Endodermal cell (in vitro differentiated cells): ENCODE measurements around the gene PCYOX1L. TPM values are rescaled to one million over a fixed set of nuclear protein-coding genes. Genes with fewer than 3 reads are reported as not detected.
"Not testable (repeated sequence)": the region's sequence is repeated elsewhere in the genome, so short reads cannot be mapped to it uniquely, and the experiment has no call there.

Source experiments
- DNase-seq: peaks from one replicate; pipeline ENCODE4 v3.0.0-alpha.2; 2017
- H3K27ac ChIP-seq: 2 replicates; pipeline ENCODE4 v1.5.1; 2013; ENCODE audit warnings: mild to moderate bottlenecking, low read depth, low read length, moderate library complexity
- H3K27me3 ChIP-seq: 2 replicates; pipeline ENCODE4 v1.6.1; 2013; ENCODE audit warnings: mild to moderate bottlenecking, low read length, moderate library complexity; ENCODE audit not compliant: insufficient read depth, control insufficient read depth, poor library complexity, severe bottlenecking
- H3K36me3 ChIP-seq: 2 replicates; pipeline ENCODE4 v1.7.0; 2013; ENCODE audit warnings: mild to moderate bottlenecking, low read length, moderate library complexity; ENCODE audit not compliant: control insufficient read depth, insufficient read depth
- H3K4me1 ChIP-seq: one replicate; pipeline ENCODE4 v1.7.0; 2013; ENCODE audit warnings: low read length; ENCODE audit not compliant: control insufficient read depth, insufficient read depth
- H3K4me3 ChIP-seq: 2 replicates; pipeline ENCODE4 v1.5.1; 2013; ENCODE audit warnings: mild to moderate bottlenecking, low read length, moderate library complexity
- H3K9ac ChIP-seq: 2 replicates; pipeline ENCODE4 v1.6.1; 2013; ENCODE audit warnings: mild to moderate bottlenecking, low read length, moderate library complexity; ENCODE audit not compliant: poor library complexity, severe bottlenecking; ENCODE audit errors: extremely low read depth
- H3K9me3 ChIP-seq: 2 replicates; pipeline ENCODE4 v1.6.1; 2013; ENCODE audit warnings: mild to moderate bottlenecking, low read length, moderate library complexity; ENCODE audit not compliant: control insufficient read depth
- H3K27ac Mint-ChIP-seq: 2 replicates; pipeline ENCODE4 v1.8.0; 2020; ENCODE audit warnings: mixed read lengths
- H3K27me3 Mint-ChIP-seq: 2 replicates; pipeline ENCODE4 v1.8.0; 2021; ENCODE audit warnings: mild to moderate bottlenecking, mixed read lengths; ENCODE audit not compliant: insufficient read depth
- H3K36me3 Mint-ChIP-seq: 2 replicates; pipeline ENCODE4 v1.8.0; 2020; ENCODE audit warnings: low read depth, mixed read lengths
- H3K4me1 Mint-ChIP-seq: 2 replicates; pipeline ENCODE4 v1.8.0; 2020; ENCODE audit warnings: mixed read lengths
- H3K4me3 Mint-ChIP-seq: 2 replicates; pipeline ENCODE4 v1.8.0; 2020; ENCODE audit warnings: mild to moderate bottlenecking, moderate library complexity, mixed read lengths
- H3K9me3 Mint-ChIP-seq: 2 replicates; pipeline ENCODE4 v1.8.0; 2020; ENCODE audit warnings: mild to moderate bottlenecking, mixed read lengths
- whole genome bisulfite sequencing, 2 experiments: methylation state at CpG; one replicate each; pipeline versions ENCODE4 v1.1.5 to v1.1.7; 2013; ENCODE audit warnings: missing lambda C conversion rate in 2 of 2, mixed read lengths in 1 of 2; ENCODE audit not compliant: insufficient coverage in 1 of 2, insufficient read length in 1 of 2; 5-methylcytosine and 5-hydroxymethylcytosine counted together
- total RNA-seq, 2 donors: library from RNA; stranded (reverse); fragmentation: NEBNext Ultra II Directional in 1 of 2; extraction: Animal tissue kit (Norgen Biotek cat#: 25700) in 1 of 2; gene quantifications; 2 replicates in 1 of 2; 3 replicates in 1 of 2; pipeline ENCODE4 v1.2.1, GENCODE V29; 2021
- TF ChIP-seq, protein P1 (sequence below): fragments of 200-600 bp; sonication (generic); conservative IDR thresholded peaks from 2 replicates; pipeline ENCODE4 v1.5.0; 2021; ENCODE audit warnings: antibody characterized with exemption, mild to moderate bottlenecking

Gene PCYOX1L
- total RNA-seq, 2 donors from 2014 or later: 11.1 to 11.7 TPM

DNA sequence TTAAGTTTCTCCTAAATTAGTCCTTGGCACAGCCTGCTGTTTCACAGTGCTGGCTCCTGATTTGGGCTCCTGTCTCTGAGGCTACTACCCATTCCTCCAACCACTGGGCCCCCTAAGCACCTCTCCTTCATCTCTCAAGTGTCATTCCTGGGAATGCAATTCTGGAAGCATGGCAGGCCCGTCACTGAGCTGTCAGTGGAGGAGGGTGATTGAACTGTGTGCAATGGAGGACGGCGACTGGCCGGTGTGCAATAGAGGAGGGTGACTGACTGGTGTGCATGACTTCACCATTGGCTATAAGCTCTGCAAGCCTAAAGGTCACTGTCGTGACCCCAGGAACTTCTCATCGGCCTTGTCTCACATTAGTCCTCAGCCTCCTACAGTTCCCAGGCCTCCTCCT, 33.7 kb downstream of the PCYOX1L start:
- H3K9me3 Mint-ChIP-seq: peaks cover 6% of the 10 kb centered on the region
- TF ChIP-seq, protein P1, sequence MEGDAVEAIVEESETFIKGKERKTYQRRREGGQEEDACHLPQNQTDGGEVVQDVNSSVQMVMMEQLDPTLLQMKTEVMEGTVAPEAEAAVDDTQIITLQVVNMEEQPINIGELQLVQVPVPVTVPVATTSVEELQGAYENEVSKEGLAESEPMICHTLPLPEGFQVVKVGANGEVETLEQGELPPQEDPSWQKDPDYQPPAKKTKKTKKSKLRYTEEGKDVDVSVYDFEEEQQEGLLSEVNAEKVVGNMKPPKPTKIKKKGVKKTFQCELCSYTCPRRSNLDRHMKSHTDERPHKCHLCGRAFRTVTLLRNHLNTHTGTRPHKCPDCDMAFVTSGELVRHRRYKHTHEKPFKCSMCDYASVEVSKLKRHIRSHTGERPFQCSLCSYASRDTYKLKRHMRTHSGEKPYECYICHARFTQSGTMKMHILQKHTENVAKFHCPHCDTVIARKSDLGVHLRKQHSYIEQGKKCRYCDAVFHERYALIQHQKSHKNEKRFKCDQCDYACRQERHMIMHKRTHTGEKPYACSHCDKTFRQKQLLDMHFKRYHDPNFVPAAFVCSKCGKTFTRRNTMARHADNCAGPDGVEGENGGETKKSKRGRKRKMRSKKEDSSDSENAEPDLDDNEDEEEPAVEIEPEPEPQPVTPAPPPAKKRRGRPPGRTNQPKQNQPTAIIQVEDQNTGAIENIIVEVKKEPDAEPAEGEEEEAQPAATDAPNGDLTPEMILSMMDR: no peak
- no peak overlapping the region for H3K4me3 Mint-ChIP-seq
- H3K27ac ChIP-seq: no peak overlapping the region
- no peaks in the 10 kb centered on the region for H3K36me3 ChIP-seq
- no peaks in the 10 kb centered on the region for H3K27me3 Mint-ChIP-seq
- no peaks in the 10 kb centered on the region for H3K36me3 Mint-ChIP-seq
- H3K27me3 ChIP-seq: no peaks in the 10 kb centered on the region
- 83 to 85% methylated on average over 6 of the region's 6 CpGs for WGBS, 2 experiments
- no peaks in the 10 kb centered on the region for H3K4me1 ChIP-seq
- H3K4me3 ChIP-seq: no peak overlapping the region
- no peak overlapping the region for H3K27ac Mint-ChIP-seq
- H3K9ac ChIP-seq: no peak overlapping the region
- H3K4me1 Mint-ChIP-seq: no peaks in the 10 kb centered on the region
- peaks cover 16% of the 10 kb centered on the region for H3K9me3 ChIP-seq
- no peak for DNase-seq

DNA sequence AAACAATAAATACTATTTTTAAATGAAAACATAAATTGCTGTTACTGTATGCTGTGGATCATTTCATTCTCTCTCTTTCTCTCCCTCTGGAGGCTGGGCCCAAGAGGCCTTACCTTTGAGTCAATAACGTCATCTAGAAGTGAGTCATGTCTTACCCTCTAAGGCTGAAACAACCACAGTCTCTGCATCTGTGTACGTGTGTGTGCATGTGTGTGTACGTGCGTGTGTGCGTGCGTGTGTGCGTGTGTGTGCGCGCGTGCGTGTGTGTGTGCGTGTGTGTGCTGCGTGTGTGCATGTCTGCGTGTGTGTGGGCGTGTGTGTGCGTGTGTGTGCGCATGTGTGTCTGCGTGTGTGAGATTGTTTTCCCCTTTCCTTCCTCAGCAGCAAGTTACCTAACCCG, 34.9 kb downstream of the PCYOX1L start:
- Histone ChIP-seq H3K4me1 (no peaks in the 10 kb centered on the region), H3K27me3 (no peaks in the 10 kb centered on the region), H3K36me3 (no peaks in the 10 kb centered on the region), H3K4me3 (no peak overlapping the region), H3K9me3 (peaks cover 16% of the 10 kb centered on the region), H3K27ac (no peak overlapping the region), H3K9ac (no peak overlapping the region)
- Mint-ChIP-seq H3K4me1 (no peaks in the 10 kb centered on the region), H3K27me3 (no peaks in the 10 kb centered on the region), H3K36me3 (no peaks in the 10 kb centered on the region), H3K9me3 (peaks cover 6% of the 10 kb centered on the region), H3K27ac (no peak overlapping the region), H3K4me3 (no peak overlapping the region)
- WGBS, 2 experiments: 91 to 95% methylated on average over 8 to 19 of the region's 19 CpGs
- TF ChIP-seq, protein P1: no peak
- DNase-seq: no peak

DNA sequence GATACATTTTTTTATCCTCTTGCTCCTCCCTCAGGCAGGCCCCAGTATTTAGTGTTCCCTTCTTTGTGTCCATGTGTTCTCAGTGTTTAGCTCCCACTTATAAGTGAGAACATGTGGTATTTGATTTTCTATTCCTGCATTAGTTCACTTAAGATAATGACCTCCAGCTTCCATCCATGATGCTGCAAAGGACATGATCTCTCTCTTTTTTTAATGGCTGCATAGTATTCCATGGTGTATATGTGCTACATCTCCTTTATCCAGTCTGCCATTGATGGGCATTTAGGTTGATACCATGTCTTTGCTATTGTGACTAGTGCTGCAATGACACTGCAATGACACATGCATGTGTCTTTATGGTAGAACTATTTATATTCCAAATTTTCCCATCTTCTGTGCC, 37.1 kb downstream of the PCYOX1L start:
- H3K36me3 Mint-ChIP-seq, H3K9ac ChIP-seq, H3K27me3 Mint-ChIP-seq, H3K27me3 ChIP-seq, H3K27ac Mint-ChIP-seq, DNase-seq, H3K9me3 ChIP-seq, H3K36me3 ChIP-seq, H3K4me3 Mint-ChIP-seq, H3K4me1 ChIP-seq, H3K9me3 Mint-ChIP-seq, H3K27ac ChIP-seq, H3K4me3 ChIP-seq: not testable (repeated sequence)
- H3K4me1 Mint-ChIP-seq: peaks cover 10% of the 10 kb centered on the region

DNA sequence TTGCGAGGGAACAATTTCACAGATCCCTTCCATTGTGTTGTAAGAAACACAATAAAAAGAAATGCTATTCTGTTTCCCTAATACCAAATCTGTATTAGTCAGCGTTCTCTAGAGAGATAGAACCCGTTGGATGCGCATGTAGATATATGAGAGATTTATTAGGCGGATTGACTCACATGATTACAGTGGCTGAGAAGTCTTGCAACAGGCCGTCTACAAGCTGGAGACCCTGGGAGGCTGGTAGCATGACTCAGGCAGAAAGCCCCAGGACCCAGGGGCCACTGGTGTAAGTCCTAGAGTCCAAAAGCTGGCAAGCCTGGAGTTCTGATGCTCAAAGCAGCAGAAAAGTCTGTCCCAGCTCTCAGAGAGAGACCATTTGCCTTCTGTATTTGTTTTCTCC, 39.7 kb downstream of the PCYOX1L start:
- no peak for DNase-seq
- Mint-ChIP-seq H3K9me3 (no peaks in the 10 kb centered on the region), H3K4me3 (no peak overlapping the region), H3K36me3 (no peaks in the 10 kb centered on the region), H3K27ac (no peak overlapping the region), H3K4me1 (peaks cover 27% of the 10 kb centered on the region), H3K27me3 (no peaks in the 10 kb centered on the region)
- no peaks in the 10 kb centered on the region for H3K36me3 ChIP-seq
- H3K9ac ChIP-seq: no peak overlapping the region
- H3K9me3 ChIP-seq: no peaks in the 10 kb centered on the region
- TF ChIP-seq, protein P1: no peak
- H3K4me1 ChIP-seq: peaks cover 3% of the 10 kb centered on the region
- H3K27ac ChIP-seq: no peak overlapping the region
- H3K4me3 ChIP-seq: no peak overlapping the region
- 91 to 100% methylated on average over 1 to 6 of the region's 6 CpGs for WGBS, 2 experiments
- no peaks in the 10 kb centered on the region for H3K27me3 ChIP-seq

DNA sequence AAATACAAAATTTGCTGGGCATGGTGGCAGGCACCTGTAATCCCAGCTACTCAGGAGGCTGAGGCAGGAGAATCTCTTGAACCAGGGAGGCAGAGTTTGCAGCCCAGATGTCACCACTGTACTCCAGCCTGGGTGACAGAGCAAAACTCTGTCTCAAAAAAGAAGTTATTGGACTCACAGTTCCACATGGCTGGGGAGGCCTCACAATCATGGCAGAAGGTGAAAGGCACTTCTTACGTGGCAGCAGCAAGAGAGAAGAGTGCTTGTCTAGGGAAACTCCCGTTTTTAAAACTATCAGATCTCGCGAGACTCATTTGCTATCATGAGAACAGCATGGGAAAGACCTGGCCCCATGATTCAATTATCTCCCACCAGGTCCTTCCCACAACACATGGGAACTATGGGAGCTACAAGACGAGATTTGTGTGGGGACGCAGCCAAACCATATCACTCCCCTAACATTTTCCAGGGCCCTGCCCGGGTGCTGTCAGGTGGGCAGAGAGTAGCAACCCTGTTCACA, 41.0 kb downstream of the PCYOX1L start:
- H3K4me3 Mint-ChIP-seq, H3K27me3 Mint-ChIP-seq: not testable (repeated sequence)

More for the DNA sequence above, 41.0 kb downstream of the PCYOX1L start:
- H3K4me1 Mint-ChIP-seq: peaks cover 28% of the 10 kb centered on the region
- not testable (repeated sequence) for H3K9me3 ChIP-seq, DNase-seq, H3K9me3 Mint-ChIP-seq, H3K9ac ChIP-seq, H3K4me1 ChIP-seq, H3K36me3 Mint-ChIP-seq, H3K36me3 ChIP-seq, H3K27ac Mint-ChIP-seq, H3K27me3 ChIP-seq, H3K4me3 ChIP-seq, H3K27ac ChIP-seq
- 80 to 89% methylated on average over 7 of the region's 7 CpGs for WGBS, 2 experiments
